Loucy (cell line): ENCODE measurements around the gene PDS5B.

ENCODE experiments used
- H2AFZ ChIP-seq: fragments of 200-600 bp; sonication (generic); 2 replicates; pipeline ENCODE4 v1.6.0; 2016; ENCODE audit warnings: antibody characterized with exemption, mild to moderate bottlenecking, low read length, moderate library complexity
- H3F3A ChIP-seq: fragments of 200-600 bp; 2 replicates; pipeline ENCODE4 v1.6.0; 2016; ENCODE audit warnings: antibody characterized with exemption, low read depth, mild to moderate bottlenecking
- H3K27me3 ChIP-seq: fragments of 200-600 bp; sonication (generic); 2 replicates; pipeline ENCODE4 v1.6.1; 2014; ENCODE audit warnings: low read length, mild to moderate bottlenecking; ENCODE audit not compliant: insufficient read depth, poor library complexity, severe bottlenecking
- H3K36me3 ChIP-seq: fragments of 200-600 bp; sonication (generic); 2 replicates; pipeline ENCODE4 v1.6.1; 2016; ENCODE audit warnings: low read length; ENCODE audit not compliant: insufficient read depth
- H3K4me1 ChIP-seq: fragments of 200-600 bp; sonication (generic); 2 replicates; pipeline ENCODE4 v1.5.1; 2014; ENCODE audit warnings: low read length, mild to moderate bottlenecking; ENCODE audit not compliant: insufficient read depth, poor library complexity, severe bottlenecking
- H3K4me2 ChIP-seq: fragments of 200-600 bp; sonication (generic); 2 replicates; pipeline ENCODE4 v1.6.0; 2014; ENCODE audit warnings: antibody characterized with exemption, low read length, low read depth, mild to moderate bottlenecking; ENCODE audit not compliant: poor library complexity, severe bottlenecking
- H3K4me3 ChIP-seq: fragments of 200-600 bp; sonication (generic); 2 replicates; pipeline ENCODE4 v1.5.1; 2014; ENCODE audit warnings: low read length, mild to moderate bottlenecking, mixed read lengths; ENCODE audit not compliant: poor library complexity, severe bottlenecking
- H3K79me2 ChIP-seq: fragments of 200-600 bp; sonication (generic); 2 replicates; pipeline ENCODE4 v1.6.1; 2014; ENCODE audit warnings: low read length; ENCODE audit not compliant: insufficient read depth
- H3K9ac ChIP-seq: fragments of 200-600 bp; sonication (generic); 2 replicates; pipeline ENCODE4 v1.6.0; 2014; ENCODE audit warnings: mild to moderate bottlenecking, low read depth, low read length, moderate library complexity; ENCODE audit not compliant: poor library complexity, severe bottlenecking
- H3K9me2 ChIP-seq: fragments of 200-600 bp; sonication (generic); replicated peaks from 2 replicates; pipeline ENCODE4 v1.6.1; 2016; ENCODE audit warnings: low read depth, low read length, mixed read lengths
- H3K9me3 ChIP-seq: fragments of 200-600 bp; sonication (generic); 2 replicates; pipeline ENCODE4 v1.6.1; 2014; ENCODE audit warnings: mild to moderate bottlenecking, antibody characterized with exemption, low read length, low read depth; ENCODE audit not compliant: insufficient read depth
- H4K20me1 ChIP-seq: fragments of 200-600 bp; sonication (generic); 2 replicates; pipeline ENCODE4 v1.6.0; 2014; ENCODE audit warnings: antibody characterized with exemption, low read length, mild to moderate bottlenecking; ENCODE audit not compliant: insufficient read depth, poor library complexity, severe bottlenecking
- CTCF ChIP-seq: fragments of 200-600 bp; sonication (generic); conservative IDR thresholded peaks from 2 replicates; pipeline ENCODE4 v1.5.1; 2014; ENCODE audit warnings: mild to moderate bottlenecking, antibody characterized with exemption, low read length
- EZH2phosphoT487 ChIP-seq: fragments of 200-600 bp; IDR thresholded peaks from 2 replicates; pipeline ENCODE4 v1.6.1; 2018; ENCODE audit warnings: antibody characterized with exemption, mild to moderate bottlenecking, moderate library complexity, borderline replicate concordance

The PDS5B gene

GRCh38 chr13:32802159-32802558 lies 215.9 kb downstream of the PDS5B start:
- Histone ChIP-seq H3F3A (no peaks in the 10 kb centered on the region), H2AFZ (no peak overlapping the region), H3K36me3 (no peaks in the 10 kb centered on the region), H3K9me3 (no peaks in the 10 kb centered on the region), H3K4me2 (no peak overlapping the region), H3K9me2 (no peaks in the 10 kb centered on the region), H4K20me1 (no peaks in the 10 kb centered on the region), H3K9ac (no peak overlapping the region), H3K4me1 (no peaks in the 10 kb centered on the region), H3K79me2 (no peaks in the 10 kb centered on the region), H3K4me3 (no peak overlapping the region), H3K27me3 (no peaks in the 10 kb centered on the region)
- TF ChIP-seq CTCF (no peak), EZH2phosphoT487 (no peak)

- no peaks in the 10 kb centered on the region for H3K4me1 ChIP-seq
- H3K9ac ChIP-seq = no peak overlapping the region
- no peaks in the 10 kb centered on the region for H3K79me2 ChIP-seq
- H3K27me3 ChIP-seq = no peaks in the 10 kb centered on the region
- no peaks in the 10 kb centered on the region for H4K20me1 ChIP-seq
- H3K4me2 ChIP-seq = no peak overlapping the region
- no peaks in the 10 kb centered on the region for H3K9me3 ChIP-seq
- no peaks in the 10 kb centered on the region for H3K36me3 ChIP-seq
- H2AFZ ChIP-seq = no peak overlapping the region
- H3F3A ChIP-seq = no peaks in the 10 kb centered on the region
- no peak overlapping the region for H3K4me3 ChIP-seq
- no peak for TF ChIP-seq CTCF
- no peak for TF ChIP-seq EZH2phosphoT487
- H3K9me2 ChIP-seq = no peaks in the 10 kb centered on the region
Measured at GRCh38 chr13:32804673-32805230, 218.5 kb downstream of the PDS5B start.

GRCh38 chr13:32811297-32811800 lies 225.1 kb downstream of the PDS5B start:
- Histone ChIP-seq H4K20me1 (no peaks in the 10 kb centered on the region), H3F3A (no peaks in the 10 kb centered on the region), H3K36me3 (no peaks in the 10 kb centered on the region), H3K79me2 (no peaks in the 10 kb centered on the region), H3K4me3 (no peak overlapping the region), H3K4me2 (peak overlapping the region; percentile 25), H2AFZ (no peak overlapping the region), H3K27me3 (no peaks in the 10 kb centered on the region), H3K4me1 (no peaks in the 10 kb centered on the region), H3K9ac (no peak overlapping the region), H3K9me2 (no peaks in the 10 kb centered on the region), H3K9me3 (no peaks in the 10 kb centered on the region)
- TF ChIP-seq EZH2phosphoT487 (no peak), CTCF (no peak)
